Thoracic aorta (tissue), 2 donors: ENCODE results near the gene ESPN. TPM values are rescaled to one million over a fixed set of nuclear protein-coding genes. Genes with fewer than 3 reads are reported as not detected.
A peak's percentile ranks its signal among the peaks of the same experiment; 100 is the strongest.

ENCODE experiments used
- ATAC-seq: fragments of 150-250 bp; one replicate; pipeline ENCODE4 v1.8.0; 2017; ENCODE audit warnings: low read depth; ENCODE audit not compliant: insufficient number of reproducible peaks, low FRiP score
- DNase-seq: peaks from one replicate; pipeline ENCODE4 v3.0.0-alpha.2; 2020; ENCODE audit warnings: low spot score
- H3K27ac ChIP-seq, 2 donors: fragments of 200-600 bp; sonication (generic); 1 replicate in 1 of 2; 2 replicates in 1 of 2; pipeline ENCODE4 v1.5.1; 2016; ENCODE audit warnings: mild to moderate bottlenecking in 2 of 2, moderate library complexity in 2 of 2
- H3K27me3 ChIP-seq: fragments of 200-600 bp; sonication (generic); replicated peaks from 2 replicates; pipeline ENCODE4 v1.6.0; 2016; ENCODE audit warnings: mild to moderate bottlenecking; ENCODE audit not compliant: insufficient read depth
- H3K36me3 ChIP-seq: fragments of 200-600 bp; sonication (generic); one replicate; pipeline ENCODE4 v1.5.1; 2016
- H3K4me1 ChIP-seq, 2 donors: fragments of 200-600 bp; sonication (generic); 1 replicate in 1 of 2; 2 replicates in 1 of 2; pipeline versions ENCODE4 v1.5.1 to v1.6.0; 2016; ENCODE audit warnings: low read depth in 2 of 2, mild to moderate bottlenecking in 1 of 2; ENCODE audit not compliant: control insufficient read depth in 1 of 2
- H3K4me3 ChIP-seq: fragments of 200-600 bp; sonication (generic); 2 replicates; pipeline ENCODE4 v1.5.1; 2016; ENCODE audit warnings: mild to moderate bottlenecking
- H3K9me3 ChIP-seq: fragments of 200-600 bp; sonication (generic); 2 replicates; pipeline ENCODE4 v1.5.1; 2016
- CTCF ChIP-seq: fragments of 200-600 bp; sonication (generic); IDR thresholded peaks from one replicate; pipeline ENCODE4 v1.5.1; 2019; ENCODE audit warnings: antibody characterized with exemption
- total RNA-seq, 2 donors: library from RNA; depleted of rRNA; stranded (reverse); fragments of >200 nt; gene quantifications; one replicate each; pipeline versions ENCODE4 v1.1.0 to v1.2.3, GENCODE V29; 2016

Gene ESPN
- total RNA-seq, 2 donors from 2014 or later, result not detected

GRCh38 chr1:6465461-6466005, 41.0 kb downstream of the ESPN start:
- H3K9me3 ChIP-seq, result no peaks in the 10 kb centered on the region
- no peaks in the 10 kb centered on the region for H3K4me1 ChIP-seq
- no peak overlapping the region for H3K27ac ChIP-seq
- ATAC-seq (no peak), DNase-seq (no peak)
- H3K36me3 ChIP-seq, result peaks cover 33% of the 10 kb centered on the region
- H3K4me3 ChIP-seq, result peak overlapping the region; percentile 25
- no peaks in the 10 kb centered on the region for H3K27me3 ChIP-seq
- TF ChIP-seq CTCF, result no peak

GRCh38 chr1:6466023-6466422, 41.4 kb downstream of the ESPN start, which contains the start of gene TNFRSF25:
TSS of gene TNFRSF25 (minus strand) at chr1:6466173. CDS start at chr1:6466107, 66 bp downstream.
- H3K27me3 ChIP-seq, result no peaks in the 10 kb centered on the region

GRCh38 chr1:6466751-6467150, 42.2 kb downstream of the ESPN start:
- H3K9me3 ChIP-seq, result no peaks in the 10 kb centered on the region
- no peak overlapping the region for H3K4me3 ChIP-seq
- H3K27me3 ChIP-seq, result no peaks in the 10 kb centered on the region
- peaks cover 34% of the 10 kb centered on the region for H3K36me3 ChIP-seq
- no peak overlapping the region for H3K27ac ChIP-seq
- no peak for DNase-seq
- no peak for TF ChIP-seq CTCF
- ATAC-seq, result no peak
- H3K4me1 ChIP-seq, result no peaks in the 10 kb centered on the region

More at GRCh38 chr1:6466023-6466422, 41.4 kb downstream of the ESPN start, which contains the start of gene TNFRSF25:
- no peak for ATAC-seq
- Histone ChIP-seq H3K36me3 (peaks cover 34% of the 10 kb centered on the region), H3K4me1 (no peaks in the 10 kb centered on the region), H3K4me3 (peak within 1 kb of the TSS; percentile 25), H3K27ac (no peak within 1 kb of the TSS), H3K9me3 (no peaks in the 10 kb centered on the region)
- DNase-seq, result no peak
- TF ChIP-seq CTCF, result no peak

- TF ChIP-seq CTCF, result no peak
- ATAC-seq, result no peak
- peaks cover 32% of the 10 kb centered on the region for H3K36me3 ChIP-seq
Observed at GRCh38 chr1:6467224-6467623, 42.6 kb downstream of the ESPN start.

GRCh38 chr1:6467744-6468688, 43.4 kb downstream of the ESPN start:
- ATAC-seq (no peak), DNase-seq (no peak)

More at GRCh38 chr1:6467224-6467623, 42.6 kb downstream of the ESPN start:
- Histone ChIP-seq H3K9me3 (no peaks in the 10 kb centered on the region), H3K4me3 (no peak overlapping the region), H3K27me3 (no peaks in the 10 kb centered on the region), H3K4me1 (no peaks in the 10 kb centered on the region), H3K27ac (no peak overlapping the region)
- no peak for DNase-seq

More at GRCh38 chr1:6467744-6468688, 43.4 kb downstream of the ESPN start:
- Histone ChIP-seq H3K27ac (no peak overlapping the region), H3K9me3 (no peaks in the 10 kb centered on the region), H3K4me1 (no peaks in the 10 kb centered on the region), H3K4me3 (no peak overlapping the region), H3K27me3 (no peaks in the 10 kb centered on the region), H3K36me3 (peaks cover 32% of the 10 kb centered on the region)
- TF ChIP-seq CTCF, result no peak
